Transverse colon (tissue), 4 donors: ENCODE measurements around the gene EPHB2. TPM values are rescaled to one million over a fixed set of nuclear protein-coding genes. Genes with fewer than 3 reads are reported as not detected.

Source experiments
- DNase-seq: peaks from one replicate; pipeline ENCODE4 v3.0.0-alpha.2; 2019
- H3K27ac ChIP-seq, 4 donors: fragments of 200-600 bp; sonication (generic); 2 replicates each; pipeline ENCODE4 v1.5.1; 2016 to 2018; ENCODE audit warnings: inconsistent platforms in 4 of 4
- H3K27me3 ChIP-seq: fragments of 200-600 bp; sonication (generic); 2 replicates; pipeline ENCODE4 v1.5.1; 2017; ENCODE audit warnings: inconsistent platforms
- H3K36me3 ChIP-seq, 4 donors: fragments of 200-600 bp; sonication (generic); 2 replicates each; pipeline ENCODE4 v1.5.1; 2017 to 2019; ENCODE audit warnings: inconsistent platforms in 4 of 4
- H3K4me1 ChIP-seq, 4 donors: fragments of 200-600 bp; sonication (generic); 2 replicates each; pipeline ENCODE4 v1.5.1; 2017 to 2020; ENCODE audit warnings: inconsistent platforms in 4 of 4
- H3K4me3 ChIP-seq, 4 donors: fragments of 200-600 bp; sonication (generic); 1 replicate in 1 of 4; 2 replicates in 3 of 4; pipeline versions ENCODE4 v1.5.1 to v1.6.1; 2017 to 2019; ENCODE audit warnings: inconsistent platforms in 4 of 4
- H3K9me3 ChIP-seq, 2 donors: fragments of 200-600 bp; sonication (generic); 2 replicates each; pipeline ENCODE4 v1.5.1; 2017 to 2019; ENCODE audit warnings: inconsistent platforms in 2 of 2
- EP300 ChIP-seq: sonication (generic); formaldehyde crosslinking; IDR thresholded peaks from one replicate; pipeline ENCODE4 v1.6.1; 2017; ENCODE audit warnings: antibody characterized with exemption, low read depth
- POLR2A ChIP-seq: fragments of 450-650 bp; IDR thresholded peaks from one replicate; pipeline ENCODE4 v1.6.1; 2016; ENCODE audit warnings: antibody characterized with exemption, mild to moderate bottlenecking, moderate library complexity
- POLR2AphosphoS5 ChIP-seq, 3 donors: sonication (generic); formaldehyde crosslinking; IDR thresholded peaks; one replicate each; pipeline ENCODE4 v1.6.1; 2016; ENCODE audit warnings: antibody characterized with exemption in 3 of 3
- WGBS, 2 donors: methylation state at CpG; one replicate each; pipeline ENCODE4 v1.1.5; 2018; ENCODE audit warnings: low coverage in 1 of 2; 5-methylcytosine and 5-hydroxymethylcytosine counted together
- in situ Hi-C, 4 donors: fragments of 200-750 bp; cut with MboI; loops; one replicate each; pipeline versions ENCODE4 v1.15.0 to v1.15.1; 2017; ENCODE audit warnings: low sequenced_read_pairs in 3 of 4, low pct_ligation_motif_present in 1 of 4, low pct_unique_long_range_greater_than_20kb in 1 of 4
- intact Hi-C: fragments of 100-400 bp; cut with DNase I; formaldehyde crosslinking; loops from one replicate; pipeline ENCODE4 v1.15.1; 2023; ENCODE audit warnings: low total_unique reads
- total RNA-seq, 4 donors: library from RNA; depleted of rRNA; stranded (reverse); fragments of >200 nt; gene quantifications; one replicate each; pipeline ENCODE4 v1.1.0, GENCODE V29; 2016
- TF ChIP-seq, protein P1 (sequence below), 5 experiments: fragments of 200-600 bp in 3 of 5; fragments of 450-650 bp in 2 of 5; sonication (generic) in 3 of 5; IDR thresholded peaks; 1 replicate in 2 of 5; 2 replicates in 3 of 5; pipeline ENCODE4 v1.5.1; 2016 to 2017; ENCODE audit warnings: antibody characterized with exemption in 5 of 5, inconsistent platforms in 3 of 5, mild to moderate bottlenecking in 2 of 5, moderate library complexity in 1 of 5

Gene EPHB2
- total RNA-seq, 4 donors from 2014 or later, result 3.0 to 152 (median 27.9) TPM

GRCh38 chr1:22877112-22877915 is 166.7 kb downstream of the EPHB2 start:
- Histone ChIP-seq H3K4me3 (no peak overlapping the region), H3K4me1 (no peaks in the 10 kb centered on the region), H3K36me3 (no peaks in the 10 kb centered on the region), H3K27ac (no peak overlapping the region), H3K9me3 (no peaks in the 10 kb centered on the region), H3K27me3 (no peaks in the 10 kb centered on the region)
- DNase-seq, result no peak
- TF ChIP-seq POLR2AphosphoS5 (IDR thresholded peaks at IDR 0.05), result no peak
- no peak for TF ChIP-seq POLR2A
- no peak for TF ChIP-seq EP300
- TF ChIP-seq, protein P1, sequence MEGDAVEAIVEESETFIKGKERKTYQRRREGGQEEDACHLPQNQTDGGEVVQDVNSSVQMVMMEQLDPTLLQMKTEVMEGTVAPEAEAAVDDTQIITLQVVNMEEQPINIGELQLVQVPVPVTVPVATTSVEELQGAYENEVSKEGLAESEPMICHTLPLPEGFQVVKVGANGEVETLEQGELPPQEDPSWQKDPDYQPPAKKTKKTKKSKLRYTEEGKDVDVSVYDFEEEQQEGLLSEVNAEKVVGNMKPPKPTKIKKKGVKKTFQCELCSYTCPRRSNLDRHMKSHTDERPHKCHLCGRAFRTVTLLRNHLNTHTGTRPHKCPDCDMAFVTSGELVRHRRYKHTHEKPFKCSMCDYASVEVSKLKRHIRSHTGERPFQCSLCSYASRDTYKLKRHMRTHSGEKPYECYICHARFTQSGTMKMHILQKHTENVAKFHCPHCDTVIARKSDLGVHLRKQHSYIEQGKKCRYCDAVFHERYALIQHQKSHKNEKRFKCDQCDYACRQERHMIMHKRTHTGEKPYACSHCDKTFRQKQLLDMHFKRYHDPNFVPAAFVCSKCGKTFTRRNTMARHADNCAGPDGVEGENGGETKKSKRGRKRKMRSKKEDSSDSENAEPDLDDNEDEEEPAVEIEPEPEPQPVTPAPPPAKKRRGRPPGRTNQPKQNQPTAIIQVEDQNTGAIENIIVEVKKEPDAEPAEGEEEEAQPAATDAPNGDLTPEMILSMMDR (IDR thresholded peaks at IDR 0.05), result no peak
- 69 to 73% methylated on average over 2 to 12 of the region's 12 CpGs for WGBS, 2 donors
- in situ Hi-C loops (loop anchor here in 2 of 4 donors (25.0 kb wide), 1 partner anchor 190 kb away; no protein-coding TSS in a partner anchor), intact Hi-C loops (no loop called here)

GRCh38 chr1:22877980-22878379 is 167.3 kb downstream of the EPHB2 start:
- DNase-seq, result no peak
- H3K4me1 ChIP-seq, result no peaks in the 10 kb centered on the region
- no peak overlapping the region for H3K4me3 ChIP-seq
- 83% methylated on average over 1 of the region's 1 CpG; no CpG with 5 or more reads in 1 of the 2 donors for WGBS, 2 donors
- intact Hi-C loops, result no loop called here
- in situ Hi-C loops, result loop anchor here in 2 of 4 donors (25.0 kb wide), 1 partner anchor 191 kb away; no protein-coding TSS in a partner anchor
- H3K27ac ChIP-seq, result no peak overlapping the region
- no peaks in the 10 kb centered on the region for H3K36me3 ChIP-seq
- TF ChIP-seq POLR2A (no peak), EP300 (no peak), POLR2AphosphoS5 (IDR thresholded peaks at IDR 0.05) (no peak)
- TF ChIP-seq, protein P1 (IDR thresholded peaks at IDR 0.05), result no peak
- no peaks in the 10 kb centered on the region for H3K9me3 ChIP-seq
- H3K27me3 ChIP-seq, result no peaks in the 10 kb centered on the region

DNA sequence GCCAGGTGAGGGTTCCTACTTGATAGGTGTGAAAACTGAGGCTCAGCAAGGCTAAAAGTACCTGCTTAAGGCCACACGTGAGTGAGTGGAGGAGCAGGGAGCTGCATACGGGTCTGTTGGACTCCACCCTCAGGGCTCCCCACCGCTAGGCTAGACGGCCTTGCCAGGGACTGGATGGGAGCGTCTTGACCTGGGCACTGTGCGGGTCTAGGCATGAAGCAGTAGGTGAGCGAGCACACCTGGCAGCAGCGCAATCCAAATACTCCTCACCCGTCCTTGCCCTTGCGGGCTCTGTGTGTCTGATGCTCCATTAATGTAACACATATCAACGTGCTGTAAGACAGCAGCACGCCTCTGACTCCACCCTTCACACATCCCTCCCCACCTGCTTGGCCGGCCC is 168.0 kb downstream of the EPHB2 start:
- H3K4me3 ChIP-seq, result no peak overlapping the region
- H3K36me3 ChIP-seq, result no peaks in the 10 kb centered on the region
- WGBS, 2 donors, result 82% methylated on average over 13 of the region's 13 CpGs; no CpG with 5 or more reads in 1 of the 2 donors
- no peaks in the 10 kb centered on the region for H3K9me3 ChIP-seq
- H3K27me3 ChIP-seq, result no peaks in the 10 kb centered on the region
- in situ Hi-C loops (loop anchor here in 2 of 4 donors (25.0 kb wide), 1 partner anchor 191 kb away; no protein-coding TSS in a partner anchor), intact Hi-C loops (no loop called here)
- H3K27ac ChIP-seq, result no peak overlapping the region
- no peak for DNase-seq
- H3K4me1 ChIP-seq, result no peaks in the 10 kb centered on the region
- TF ChIP-seq POLR2AphosphoS5 (IDR thresholded peaks at IDR 0.05) (no peak), EP300 (no peak), POLR2A (no peak)
- TF ChIP-seq, protein P1 (IDR thresholded peaks at IDR 0.05), result no peak

- no peak for DNase-seq
- Histone ChIP-seq H3K4me1 (no peaks in the 10 kb centered on the region), H3K9me3 (no peaks in the 10 kb centered on the region), H3K27me3 (no peaks in the 10 kb centered on the region), H3K27ac (no peak overlapping the region), H3K4me3 (no peak overlapping the region), H3K36me3 (no peaks in the 10 kb centered on the region)
- intact Hi-C loops (no loop called here), in situ Hi-C loops (loop anchor here in 2 of 4 donors (25.0 kb wide), 1 partner anchor 192 kb away; no protein-coding TSS in a partner anchor)
- TF ChIP-seq POLR2AphosphoS5 (IDR thresholded peaks at IDR 0.05), result no peak
- TF ChIP-seq, protein P1 (IDR thresholded peaks at IDR 0.05), result no peak
- no peak for TF ChIP-seq EP300
- 63% methylated on average over 3 of the region's 3 CpGs; no CpG with 5 or more reads in 1 of the 2 donors for WGBS, 2 donors
Observed at GRCh38 chr1:22879445-22879844, 168.8 kb downstream of the EPHB2 start.
